IPS DF 6.9 (cell line): ENCODE results near the gene ATG16L2.

Source experiments
- DNase-seq: peaks from one replicate; pipeline ENCODE4 v3.0.0-alpha.2; 2013; ENCODE audit warnings: low read depth, low spot score
- H3K27ac ChIP-seq: one replicate; pipeline ENCODE4 v1.5.1; 2013; ENCODE audit warnings: low read length, control low read depth
- H3K27me3 ChIP-seq: 2 replicates; pipeline ENCODE4 v1.6.1; 2013; ENCODE audit warnings: mild to moderate bottlenecking, low read length; ENCODE audit not compliant: control insufficient read depth, insufficient read depth
- H3K36me3 ChIP-seq: 2 replicates; pipeline ENCODE4 v1.6.1; 2013; ENCODE audit warnings: low read length; ENCODE audit not compliant: control insufficient read depth, insufficient read depth
- H3K4me1 ChIP-seq: 2 replicates; pipeline ENCODE4 v1.6.1; 2013; ENCODE audit warnings: low read length; ENCODE audit not compliant: control insufficient read depth, insufficient read depth
- H3K4me3 ChIP-seq: 2 replicates; pipeline ENCODE4 v1.5.1; 2013; ENCODE audit warnings: mild to moderate bottlenecking, low read length
- H3K9me3 ChIP-seq: 2 replicates; pipeline ENCODE4 v1.6.1; 2013; ENCODE audit warnings: low read length, inconsistent platforms; ENCODE audit not compliant: control insufficient read depth, insufficient read depth
- WGBS: extraction: QIAGEN DNeasy Blood & Tissue Kit; methylation state at CpG from one replicate; pipeline ENCODE4 v1.1.7; 2013; ENCODE audit warnings: mixed read lengths, missing lambda C conversion rate; ENCODE audit not compliant: insufficient read length, insufficient coverage; 5-methylcytosine and 5-hydroxymethylcytosine counted together

The ATG16L2 gene

GRCh38 chr11:72780296-72781062, 33.7 kb upstream of the ATG16L2 start:
- DNase-seq = no peak
- WGBS = no CpG with 5 or more reads among the region's 10 CpGs
- Histone ChIP-seq H3K36me3 (no peaks in the 10 kb centered on the region), H3K27me3 (no peaks in the 10 kb centered on the region), H3K27ac (no peak overlapping the region), H3K4me3 (peak overlapping the region; percentile 58; the same call in 1 of the 2 replicates), H3K9me3 (no peaks in the 10 kb centered on the region), H3K4me1 (peaks cover 4% of the 10 kb centered on the region; the same call in 1 of the 2 replicates)

- Histone ChIP-seq H3K4me1 (peaks cover 4% of the 10 kb centered on the region; the same call in 1 of the 2 replicates), H3K9me3 (no peaks in the 10 kb centered on the region), H3K27ac (no peak overlapping the region), H3K4me3 (peak overlapping the region; percentile 58; the same call in 1 of the 2 replicates), H3K27me3 (no peaks in the 10 kb centered on the region), H3K36me3 (no peaks in the 10 kb centered on the region)
- no peak for DNase-seq
- no CpG with 5 or more reads among the region's 17 CpGs for WGBS
These were observed 33.2 kb upstream of the ATG16L2 start for GRCh38 chr11:72781063-72781312.

DNA sequence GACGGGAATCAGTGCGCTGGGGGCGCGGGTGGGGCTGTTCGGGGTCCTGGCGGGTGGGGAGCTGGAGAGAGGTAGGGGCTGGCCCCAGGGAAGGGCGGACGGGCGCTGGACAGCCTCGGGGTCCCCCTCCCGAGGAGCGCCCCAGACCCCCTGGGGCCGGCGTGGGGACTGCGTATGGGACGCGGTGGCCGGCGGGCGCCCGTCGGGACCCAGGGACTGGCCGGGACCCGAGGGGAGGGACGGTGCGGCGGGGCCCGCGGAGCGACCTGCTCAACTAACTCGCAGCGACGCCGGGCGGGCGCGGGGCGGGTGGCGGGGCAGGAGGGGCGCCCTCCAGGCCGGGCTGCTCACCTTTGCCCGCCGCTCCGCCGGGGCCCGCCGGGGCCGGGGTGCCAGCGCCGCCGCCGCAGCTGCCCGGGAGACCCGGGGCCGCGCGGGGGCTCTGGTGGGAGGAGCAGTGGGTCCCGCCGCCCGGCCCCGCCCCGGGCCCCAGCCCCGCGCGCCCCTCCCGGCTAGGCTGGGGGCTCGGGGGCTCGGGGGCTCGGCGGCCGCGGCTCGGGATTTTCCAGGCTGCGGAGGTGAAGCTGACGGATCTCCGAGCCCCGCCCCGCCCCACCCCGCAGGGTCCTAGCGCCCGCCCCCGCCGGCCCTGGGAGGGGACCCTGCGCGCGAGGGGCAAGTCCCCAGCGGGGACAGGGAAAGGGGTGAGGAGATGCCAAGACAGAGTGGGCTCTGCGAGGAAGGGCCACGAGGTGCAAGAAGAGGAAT, 32.7 kb upstream of the ATG16L2 start:
- no peaks in the 10 kb centered on the region for H3K27me3 ChIP-seq
- no peaks in the 10 kb centered on the region for H3K36me3 ChIP-seq
- no peak for DNase-seq
- peaks cover 4% of the 10 kb centered on the region; the same call in 1 of the 2 replicates for H3K4me1 ChIP-seq
- H3K9me3 ChIP-seq = no peaks in the 10 kb centered on the region
- no peak overlapping the region for H3K27ac ChIP-seq
- no CpG with 5 or more reads among the region's 89 CpGs for WGBS
- peak overlapping the region; percentile 58 for H3K4me3 ChIP-seq

GRCh38 chr11:72782081-72782920, 31.9 kb upstream of the ATG16L2 start:
- H3K4me1 ChIP-seq = peaks cover 4% of the 10 kb centered on the region; the same call in 1 of the 2 replicates
- H3K36me3 ChIP-seq = no peaks in the 10 kb centered on the region
- no peak overlapping the region for H3K27ac ChIP-seq
- no peak for DNase-seq
- H3K27me3 ChIP-seq = no peaks in the 10 kb centered on the region
- H3K4me3 ChIP-seq = peak overlapping the region; percentile 58; the same call in 1 of the 2 replicates
- no CpG with 5 or more reads among the region's 14 CpGs for WGBS
- H3K9me3 ChIP-seq = no peaks in the 10 kb centered on the region

DNA sequence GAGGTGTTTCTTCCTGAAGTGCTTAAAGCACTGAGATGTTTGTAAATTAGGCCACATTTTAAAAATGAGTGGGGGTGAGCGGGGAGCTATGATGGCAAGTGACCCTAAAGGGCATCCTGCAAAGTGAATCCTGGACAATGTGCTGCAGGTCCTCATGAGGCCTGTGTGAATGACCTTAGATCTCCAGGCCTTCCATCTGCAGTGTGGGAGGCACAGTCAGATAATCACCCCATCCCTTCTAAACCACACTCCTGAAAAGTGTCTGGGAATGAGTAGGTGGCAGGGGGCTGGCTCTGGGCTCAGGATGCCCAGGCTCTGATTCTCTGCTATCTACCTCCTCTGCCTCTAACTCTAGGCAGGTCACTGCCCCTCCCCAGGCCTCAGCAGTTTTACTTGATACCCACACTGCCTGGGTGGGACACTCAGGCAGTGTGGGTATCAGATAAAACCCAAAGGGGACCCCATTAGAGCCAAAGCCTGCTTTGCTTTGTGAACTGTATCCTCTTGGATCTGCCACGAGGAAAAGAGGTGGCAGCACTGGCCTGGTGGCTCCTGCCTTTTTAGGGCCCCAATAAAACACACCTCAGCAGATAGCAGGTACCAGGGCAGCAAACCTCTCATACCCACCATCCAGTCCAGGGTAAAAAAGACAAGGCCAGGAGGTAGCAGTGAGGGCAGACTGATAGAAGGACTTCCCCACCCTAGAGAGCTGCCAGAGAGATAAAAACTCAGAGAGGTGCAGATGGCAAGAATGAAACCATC, 30.9 kb upstream of the ATG16L2 start:
- Histone ChIP-seq H3K27ac (no peak overlapping the region), H3K4me1 (peaks cover 4% of the 10 kb centered on the region; the same call in 1 of the 2 replicates), H3K27me3 (no peaks in the 10 kb centered on the region), H3K4me3 (no peak overlapping the region), H3K9me3 (no peaks in the 10 kb centered on the region), H3K36me3 (no peaks in the 10 kb centered on the region)
- no CpG with 5 or more reads among the region's 2 CpGs for WGBS
- DNase-seq = no peak

- Histone ChIP-seq H3K9me3 (no peaks in the 10 kb centered on the region), H3K27ac (no peak overlapping the region), H3K4me1 (peaks cover 4% of the 10 kb centered on the region; the same call in 1 of the 2 replicates), H3K4me3 (no peak overlapping the region), H3K36me3 (no peaks in the 10 kb centered on the region), H3K27me3 (no peaks in the 10 kb centered on the region)
- no CpG with 5 or more reads among the region's 10 CpGs for WGBS
- no peak for DNase-seq
These were observed 29.5 kb upstream of the ATG16L2 start for GRCh38 chr11:72784662-72785061.

GRCh38 chr11:72786305-72787215, 27.7 kb upstream of the ATG16L2 start:
- Histone ChIP-seq H3K36me3 (no peaks in the 10 kb centered on the region), H3K27ac (no peak overlapping the region), H3K4me3 (no peak overlapping the region), H3K9me3 (no peaks in the 10 kb centered on the region), H3K27me3 (no peaks in the 10 kb centered on the region), H3K4me1 (peaks cover 2% of the 10 kb centered on the region; the same call in 1 of the 2 replicates)
- no CpG with 5 or more reads among the region's 8 CpGs for WGBS
- no peak for DNase-seq

DNA sequence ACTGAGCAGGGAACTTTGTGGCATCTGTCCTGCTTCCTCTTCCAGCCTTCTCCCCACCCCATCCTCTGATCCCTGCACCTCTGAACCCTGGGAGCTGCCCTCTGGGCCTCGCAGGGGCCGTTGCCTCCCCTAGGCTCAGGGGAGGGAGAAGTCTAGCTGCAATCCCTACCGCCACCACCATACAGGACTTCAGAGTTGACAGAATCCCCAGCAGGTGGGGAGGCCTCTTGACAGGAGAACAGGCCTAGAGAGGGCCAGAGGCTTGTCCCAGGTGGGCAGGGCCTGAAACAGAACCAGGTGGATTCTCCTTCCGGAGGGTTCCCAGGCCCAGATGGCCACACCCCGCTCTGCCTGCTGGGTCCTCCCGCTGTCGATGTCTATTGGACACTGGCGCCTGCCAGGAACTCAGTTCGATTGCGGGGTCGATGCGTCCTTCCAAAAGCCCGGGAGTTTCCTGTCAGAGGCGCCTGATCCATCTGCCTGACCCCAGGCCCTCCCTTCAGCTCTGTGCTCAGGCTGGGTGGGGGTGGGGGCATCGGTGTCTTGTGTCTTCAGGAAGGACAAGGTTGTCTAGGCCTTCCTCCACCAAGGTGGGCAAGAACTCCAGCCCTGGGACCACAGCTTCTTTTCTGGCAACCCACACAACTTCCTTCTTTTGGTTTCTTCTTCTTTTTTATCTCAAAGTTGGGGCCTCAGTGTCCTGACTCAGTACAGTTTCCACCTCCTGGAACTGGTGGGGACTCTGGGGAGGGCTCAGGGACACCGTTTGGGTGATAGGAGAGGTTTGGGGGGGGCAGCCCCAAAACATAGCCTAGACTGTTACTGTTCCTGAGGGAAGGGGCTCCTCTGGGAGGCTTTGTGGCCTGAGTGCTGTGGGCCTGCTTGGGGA, 26.8 kb upstream of the ATG16L2 start:
- no peak overlapping the region for H3K27ac ChIP-seq
- peak; percentile 57 for DNase-seq
- H3K9me3 ChIP-seq = no peaks in the 10 kb centered on the region
- no CpG with 5 or more reads among the region's 16 CpGs for WGBS
- H3K4me3 ChIP-seq = no peak overlapping the region
- H3K36me3 ChIP-seq = no peaks in the 10 kb centered on the region
- no peaks in the 10 kb centered on the region for H3K27me3 ChIP-seq
- no peaks in the 10 kb centered on the region for H3K4me1 ChIP-seq
